SK-N-SH (cell line): ENCODE results near the gene SETD1B.

Source experiments
- TEAD4 ChIP-seq: IDR thresholded peaks from 2 replicates; pipeline ENCODE4 v1.4.0; 2012; ENCODE audit warnings: mild to moderate bottlenecking, borderline replicate concordance; ENCODE audit not compliant: insufficient read depth
- TF ChIP-seq, protein P1 (sequence below): fragments of 200-600 bp; sonication (generic); IDR thresholded peaks from 2 replicates; pipeline ENCODE4 v1.6.1; 2017; ENCODE audit warnings: antibody characterized with exemption, mild to moderate bottlenecking, moderate library complexity

DNA sequence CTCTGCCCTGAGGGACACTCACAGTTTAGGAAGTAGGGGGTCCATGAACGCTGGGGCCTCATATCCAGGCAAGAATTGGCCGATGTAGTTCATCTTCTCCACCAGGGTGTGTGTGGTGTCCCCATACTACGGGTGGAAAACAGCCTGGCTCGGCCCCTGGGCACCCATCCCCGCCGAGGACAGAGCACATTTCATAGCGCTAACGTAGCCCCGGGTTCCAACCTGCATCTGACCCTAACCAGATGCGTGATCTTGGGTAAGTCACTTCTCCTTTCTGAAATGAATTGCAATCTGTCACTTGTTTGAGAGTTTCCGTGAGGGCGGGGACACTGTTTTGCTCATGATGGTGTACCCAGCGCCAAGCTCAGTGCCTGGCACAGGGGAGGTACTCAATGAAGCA, 45.9 kb downstream of the SETD1B start:
- TF ChIP-seq, protein P1, sequence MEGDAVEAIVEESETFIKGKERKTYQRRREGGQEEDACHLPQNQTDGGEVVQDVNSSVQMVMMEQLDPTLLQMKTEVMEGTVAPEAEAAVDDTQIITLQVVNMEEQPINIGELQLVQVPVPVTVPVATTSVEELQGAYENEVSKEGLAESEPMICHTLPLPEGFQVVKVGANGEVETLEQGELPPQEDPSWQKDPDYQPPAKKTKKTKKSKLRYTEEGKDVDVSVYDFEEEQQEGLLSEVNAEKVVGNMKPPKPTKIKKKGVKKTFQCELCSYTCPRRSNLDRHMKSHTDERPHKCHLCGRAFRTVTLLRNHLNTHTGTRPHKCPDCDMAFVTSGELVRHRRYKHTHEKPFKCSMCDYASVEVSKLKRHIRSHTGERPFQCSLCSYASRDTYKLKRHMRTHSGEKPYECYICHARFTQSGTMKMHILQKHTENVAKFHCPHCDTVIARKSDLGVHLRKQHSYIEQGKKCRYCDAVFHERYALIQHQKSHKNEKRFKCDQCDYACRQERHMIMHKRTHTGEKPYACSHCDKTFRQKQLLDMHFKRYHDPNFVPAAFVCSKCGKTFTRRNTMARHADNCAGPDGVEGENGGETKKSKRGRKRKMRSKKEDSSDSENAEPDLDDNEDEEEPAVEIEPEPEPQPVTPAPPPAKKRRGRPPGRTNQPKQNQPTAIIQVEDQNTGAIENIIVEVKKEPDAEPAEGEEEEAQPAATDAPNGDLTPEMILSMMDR, result no peak
- TF ChIP-seq TEAD4, result no peak
